HG02678 (cell line): ENCODE data around the gene ALDH8A1.
"Not testable (repeated sequence)": the region's sequence is repeated elsewhere in the genome, so short reads cannot be mapped to it uniquely, and the experiment has no call there.

Source experiments
- ATAC-seq: cut with Tn5 transposase; IDR thresholded peaks from one replicate; pipeline ENCODE4 v1.9.1; 2021; ENCODE audit warnings: mild to moderate bottlenecking, moderate library complexity; ENCODE audit not compliant: unreplicated experiment

Gene ALDH8A1

DNA sequence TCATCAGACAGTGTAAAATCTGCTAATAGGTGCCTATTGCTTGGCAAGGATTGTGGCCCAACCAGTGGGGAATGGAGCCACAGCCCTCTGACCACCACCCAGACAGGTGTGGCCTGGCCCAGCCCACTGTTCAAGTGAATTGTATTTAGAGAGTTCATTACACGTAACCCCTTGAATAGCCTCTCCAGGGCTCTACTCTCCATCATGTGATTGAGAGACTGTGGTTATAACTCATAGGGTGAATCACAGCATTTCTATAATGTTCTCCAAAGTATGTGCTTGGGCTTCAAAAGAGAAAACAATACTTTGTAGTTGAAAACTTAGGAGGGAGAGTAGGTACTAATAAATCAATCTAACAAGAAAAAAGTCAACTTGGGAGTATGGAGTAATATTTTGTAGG, 38.4 kb downstream of the ALDH8A1 start:
- no peak for ATAC-seq

GRCh38 chr6:134910593-134910935, 39.3 kb downstream of the ALDH8A1 start:
- ATAC-seq = no peak

DNA sequence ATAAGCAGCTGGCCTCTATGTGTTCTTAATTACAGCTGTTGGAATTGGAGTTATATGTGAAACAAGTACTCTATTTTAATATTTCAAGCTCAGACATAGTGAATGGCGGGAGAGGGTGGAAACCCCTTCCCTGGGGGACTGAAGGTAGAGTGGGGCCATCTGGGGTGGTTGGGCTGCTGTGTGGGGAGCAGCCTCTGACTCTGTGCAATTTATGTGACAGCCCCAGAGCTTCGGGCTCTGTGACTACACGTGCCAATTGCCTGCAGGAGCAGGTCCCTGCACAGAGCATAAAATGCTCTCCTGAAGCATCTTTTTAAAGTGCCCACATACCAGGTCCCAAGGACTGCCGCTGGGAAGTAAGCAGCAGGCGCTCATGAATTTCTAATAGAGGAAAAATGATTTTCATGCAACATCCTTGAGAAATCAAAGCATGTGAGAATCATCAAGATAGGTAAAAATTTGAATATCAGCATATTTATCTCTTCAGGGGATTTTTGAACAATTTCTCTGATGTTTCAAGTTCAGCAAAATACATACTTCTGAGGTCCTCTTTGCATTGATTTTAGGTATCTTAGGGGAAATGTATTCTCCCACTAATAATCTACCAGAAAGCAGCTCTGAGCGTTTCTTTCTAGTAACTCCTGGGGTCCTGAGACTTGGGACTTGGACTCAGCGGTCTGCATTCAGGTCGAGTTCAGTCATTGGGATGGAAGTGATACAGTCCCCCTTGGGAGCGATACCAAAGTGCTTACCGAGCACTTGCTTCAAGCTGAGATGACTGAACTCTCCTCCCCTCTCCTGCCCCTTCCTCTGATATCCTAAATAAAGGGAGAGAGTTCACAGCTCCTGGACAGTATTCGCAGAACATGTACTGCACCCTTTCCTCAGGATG, 40.0 kb downstream of the ALDH8A1 start:
- ATAC-seq = no peak

DNA sequence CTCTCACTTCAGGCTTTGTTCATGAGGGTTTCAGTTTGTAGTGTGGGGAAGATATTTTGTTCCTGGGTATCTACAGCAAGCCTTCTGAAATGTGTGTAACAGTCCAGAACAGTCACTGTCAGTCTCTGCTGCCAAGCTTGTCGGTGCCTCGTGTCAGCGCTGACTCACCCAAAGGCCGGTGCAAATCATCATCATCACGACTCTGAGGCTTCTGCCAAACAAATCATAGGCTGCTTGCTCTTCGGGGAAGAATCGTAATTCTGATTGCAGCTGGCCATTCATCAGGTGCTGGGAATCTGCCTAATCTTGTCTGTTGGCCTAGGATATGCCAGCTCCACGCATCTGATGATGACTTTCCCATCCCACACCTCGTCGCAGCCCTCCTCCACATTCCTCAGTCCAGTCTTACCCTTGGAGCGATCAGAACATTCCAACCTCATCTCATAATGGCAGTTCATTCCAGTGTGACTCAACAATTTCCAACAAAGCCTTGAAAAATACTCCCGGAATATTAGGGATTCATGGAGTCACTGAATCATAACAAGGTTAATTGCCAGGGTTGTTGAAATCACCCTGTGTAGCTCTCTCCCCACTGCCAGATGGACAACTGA, 40.9 kb downstream of the ALDH8A1 start:
- no peak for ATAC-seq

GRCh38 chr6:134904731-134905130, 45.2 kb downstream of the ALDH8A1 start:
- not testable (repeated sequence) for ATAC-seq

DNA sequence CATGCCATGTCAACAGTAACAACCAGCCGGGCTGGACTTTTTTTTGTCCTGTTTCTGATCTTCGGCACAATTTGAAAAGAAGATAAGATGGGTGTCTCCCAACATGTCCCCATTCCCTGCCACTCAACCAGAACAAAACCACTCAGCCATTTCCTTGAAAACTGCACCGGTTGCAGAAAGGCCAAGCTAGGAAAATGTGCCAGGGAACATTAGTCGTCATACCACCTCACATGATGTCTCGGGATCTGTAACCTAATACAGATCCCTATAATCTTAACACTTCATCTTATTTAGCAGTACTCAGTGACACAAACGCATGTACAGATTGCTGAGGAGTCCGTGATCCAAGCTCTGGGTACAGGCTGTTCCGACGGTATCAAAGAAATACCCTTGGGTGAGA, 46.5 kb downstream of the ALDH8A1 start:
- ATAC-seq = no peak

GRCh38 chr6:134902936-134903335, 47.0 kb downstream of the ALDH8A1 start:
- ATAC-seq = no peak

DNA sequence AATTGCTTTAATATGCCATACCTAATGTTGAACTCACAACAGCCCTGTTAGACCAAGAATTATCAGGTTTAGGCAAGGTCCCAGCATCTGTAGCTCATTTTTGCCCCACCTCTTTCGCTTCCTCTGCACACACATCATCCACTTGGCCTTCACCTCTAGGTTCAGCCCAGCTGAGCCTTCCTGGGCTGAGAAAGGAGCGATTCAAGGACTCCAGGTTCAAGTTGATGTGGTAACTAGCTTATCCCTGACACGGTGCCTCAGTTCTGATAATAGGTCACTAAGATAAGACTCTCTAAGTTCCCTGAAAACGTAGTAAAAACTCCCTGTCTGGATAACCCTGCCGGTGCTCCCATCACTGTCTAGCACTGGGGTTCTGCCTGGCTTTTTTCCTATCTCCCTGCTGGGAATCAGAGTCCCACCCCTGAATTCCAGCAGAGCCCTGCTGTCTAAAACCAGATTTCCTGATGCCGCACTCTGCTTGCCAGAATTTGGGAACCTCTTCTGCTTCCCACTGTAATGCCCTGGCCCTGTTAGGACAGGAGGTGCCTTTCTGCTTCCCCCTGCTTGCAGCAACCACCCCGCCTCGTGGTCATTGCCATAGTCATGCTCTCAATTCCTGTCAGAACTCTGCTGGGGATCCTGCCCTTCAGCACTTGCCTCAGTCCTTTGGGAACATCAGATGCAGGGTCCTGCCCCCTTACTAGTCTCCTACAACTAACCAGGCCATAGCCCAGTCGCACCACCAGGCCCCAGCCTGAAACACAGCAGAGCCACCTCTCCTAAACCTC, 47.6 kb downstream of the ALDH8A1 start:
- no peak for ATAC-seq

DNA sequence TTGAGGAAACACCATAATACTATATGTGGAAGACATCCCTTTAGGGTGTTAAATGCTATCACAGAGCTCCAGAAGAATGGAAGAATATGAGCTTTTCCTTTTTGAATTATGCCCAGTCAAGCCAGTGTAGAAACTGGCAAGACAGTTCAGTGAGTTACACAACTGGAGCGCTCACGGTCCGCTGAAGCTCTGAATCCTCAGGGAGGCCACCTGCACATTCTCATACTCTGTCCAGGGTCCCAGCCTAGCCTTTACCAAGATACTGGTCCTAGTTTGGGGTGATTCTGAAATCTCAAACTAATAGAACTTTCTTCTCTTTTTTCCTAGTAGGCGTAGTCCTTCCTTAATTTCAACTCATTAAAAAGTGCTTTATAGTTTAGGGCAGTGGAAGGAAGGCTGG, 51.3 kb downstream of the ALDH8A1 start:
- no peak for ATAC-seq

GRCh38 chr6:134898166-134898565, 51.7 kb downstream of the ALDH8A1 start:
- not testable (repeated sequence) for ATAC-seq

GRCh38 chr6:134896910-134897309, 53.0 kb downstream of the ALDH8A1 start:
- ATAC-seq = no peak

- no peak for ATAC-seq
These were observed 55.1 kb downstream of the ALDH8A1 start for GRCh38 chr6:134894800-134895199.

DNA sequence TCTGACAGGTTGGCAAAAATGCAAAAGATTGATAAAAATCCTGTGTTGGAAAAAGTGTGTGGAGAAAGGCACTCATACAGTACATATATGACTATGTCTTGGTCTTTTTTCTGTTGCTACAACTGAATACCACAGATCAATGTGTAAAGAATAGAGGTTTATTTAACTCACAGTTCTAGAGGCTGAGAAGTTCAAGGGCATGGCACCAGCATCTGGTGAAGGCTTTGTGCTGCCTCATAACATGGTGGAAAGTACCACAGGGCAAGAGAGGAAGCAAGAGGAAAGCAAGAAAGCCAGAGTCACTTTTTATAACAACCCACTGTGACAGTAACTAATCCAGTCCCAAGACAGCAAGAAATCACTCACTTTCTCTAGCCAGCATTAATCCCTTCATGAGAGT, 57.5 kb downstream of the ALDH8A1 start:
- no peak for ATAC-seq

GRCh38 chr6:134891633-134892032, 58.3 kb downstream of the ALDH8A1 start:
- ATAC-seq = no peak

DNA sequence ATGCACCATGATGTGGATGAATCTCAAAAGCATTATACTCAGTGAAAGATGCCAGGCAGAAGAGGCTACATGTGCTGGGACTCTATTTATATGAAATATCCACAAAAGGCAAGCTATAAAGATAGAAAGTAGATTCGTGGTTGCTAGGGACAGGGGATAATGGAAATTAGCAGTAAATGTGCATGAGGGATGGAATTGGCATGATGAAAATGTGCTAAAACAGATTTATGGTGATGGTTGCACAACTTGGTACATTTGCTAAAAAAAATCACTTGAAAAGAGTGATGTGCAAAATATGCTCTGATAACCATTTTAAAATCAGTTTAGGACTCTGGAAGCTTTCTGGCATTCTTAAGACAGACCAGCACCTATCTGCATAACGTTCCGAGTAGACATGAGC, 61.6 kb downstream of the ALDH8A1 start:
- ATAC-seq = no peak

- ATAC-seq = no peak
These were observed 65.1 kb downstream of the ALDH8A1 start for GRCh38 chr6:134884752-134885151.

- no peak for ATAC-seq
These were observed 66.6 kb downstream of the ALDH8A1 start for GRCh38 chr6:134883314-134883713.

DNA sequence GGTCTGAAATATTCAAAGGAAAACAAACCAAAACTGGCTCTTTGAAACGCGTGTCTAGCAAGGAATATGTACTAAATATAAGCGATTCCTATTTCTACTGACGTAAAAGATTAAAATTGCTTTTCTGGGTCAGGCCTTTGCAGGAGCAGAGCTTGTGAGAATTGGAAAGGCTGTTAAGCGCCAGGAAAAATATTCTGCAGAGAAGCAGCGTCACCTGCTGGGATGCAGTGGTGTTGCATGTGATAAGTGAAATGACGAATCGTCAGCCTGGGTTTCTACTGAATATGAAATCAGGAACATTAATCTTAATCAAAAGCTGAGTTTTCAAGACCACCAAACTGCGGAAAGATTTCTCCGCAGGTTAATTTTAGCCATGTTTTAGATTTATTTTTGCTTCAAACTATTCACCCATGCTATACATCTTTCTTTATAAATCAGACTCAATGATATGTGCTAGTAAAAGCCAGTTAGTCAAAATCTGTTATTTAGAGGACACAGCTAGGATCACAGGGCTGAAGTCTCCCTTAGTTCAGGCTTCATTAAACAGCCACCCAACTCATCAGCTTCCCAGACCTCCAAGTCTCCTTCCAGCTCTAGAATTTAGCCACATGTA, 67.4 kb downstream of the ALDH8A1 start:
- peak; percentile 52 for ATAC-seq

DNA sequence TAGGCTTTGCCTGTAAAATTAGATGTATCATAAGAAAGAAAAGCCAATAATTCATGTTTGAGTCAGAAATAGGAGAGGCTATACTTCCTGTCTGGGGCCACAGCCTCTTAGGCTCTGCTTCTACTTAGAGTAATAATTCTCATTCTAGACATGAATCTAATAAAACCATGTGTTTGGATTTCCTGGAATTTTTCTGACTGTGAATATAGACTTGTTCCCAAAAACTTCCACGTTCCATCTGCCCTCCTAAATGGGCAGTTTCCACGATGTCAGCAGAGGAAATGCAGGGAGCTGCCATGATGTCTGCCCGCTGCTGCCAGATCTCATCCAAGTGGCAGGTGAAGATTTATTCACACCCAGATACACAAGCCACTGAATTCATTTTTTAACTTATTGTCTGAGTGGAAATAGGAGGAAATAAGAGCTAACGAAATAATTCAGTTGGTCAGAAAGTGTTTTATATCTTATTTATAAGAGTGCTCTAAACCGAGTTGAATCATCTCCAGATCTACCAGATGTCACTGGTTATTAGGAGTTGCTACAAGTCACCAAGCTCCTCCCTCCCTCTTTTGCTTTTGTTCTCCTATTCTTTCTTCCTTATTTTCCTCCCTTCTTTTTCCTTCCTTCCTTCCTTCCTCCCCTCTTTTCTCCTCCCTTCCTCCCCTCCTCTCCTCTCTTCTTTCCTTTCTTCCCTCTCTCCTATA, 69.3 kb downstream of the ALDH8A1 start:
- ATAC-seq = no peak

DNA sequence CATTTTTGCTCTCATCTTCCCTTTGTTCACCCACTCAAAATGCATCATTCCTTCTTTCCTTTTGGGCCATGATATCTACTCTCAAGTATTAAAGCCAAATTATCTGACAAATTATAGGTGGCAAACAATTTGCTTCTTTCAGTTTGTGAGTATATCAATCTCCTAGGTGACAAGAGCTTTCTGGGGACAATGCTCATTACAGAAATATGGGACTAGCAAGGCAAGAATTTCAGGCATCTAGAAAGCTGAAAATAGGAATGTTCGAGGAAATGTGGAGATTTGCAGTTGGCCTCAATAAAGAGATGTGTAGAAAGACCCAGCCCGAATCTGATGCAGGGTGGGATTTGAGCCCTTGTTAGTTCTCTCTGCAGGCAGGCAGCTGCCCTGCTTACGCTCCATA, 71.8 kb downstream of the ALDH8A1 start:
- no peak for ATAC-seq

GRCh38 chr6:134875367-134875766, 74.5 kb downstream of the ALDH8A1 start:
- ATAC-seq = no peak
